CD4-positive, alpha-beta T cell (primary cell): ENCODE measurements around the gene QDPR. TPM values are rescaled to one million over a fixed set of nuclear protein-coding genes. Genes with fewer than 3 reads are reported as not detected.

Experiments used
- ATAC-seq: fragments of 200-7000 bp; cut with Tn5 transposase; one replicate; pipeline ENCODE4 v1.10.0; 2022; ENCODE audit warnings: mild to moderate bottlenecking; ENCODE audit not compliant: poor library complexity
- CTCF ChIA-PET: fragments of 350-600 bp; sonication (Branson Sonifier 250); formaldehyde crosslinking; loops from one replicate; lab custom pipeline; 2021; ENCODE audit warnings: antibody characterized with exemption, inconsistent platforms; lab: Charles Lee
- POLR2A ChIA-PET: fragments of 350-600 bp; sonication (Branson Sonifier 250); formaldehyde crosslinking; loops from one replicate; lab custom pipeline; 2021; ENCODE audit warnings: antibody characterized with exemption, inconsistent platforms; lab: Charles Lee
- DNase-seq, 14 experiments: peaks; one replicate each; pipeline ENCODE4 v3.0.0-alpha.2; 2013 to 2020; ENCODE audit warnings: mixed read lengths in 2 of 14
- H3K27ac ChIP-seq, 2 donors: one replicate each; pipeline versions ENCODE4 v1.5.1 to v1.7.0; 2013; ENCODE audit warnings: low read length in 2 of 2, low read depth in 1 of 2, mild to moderate bottlenecking in 1 of 2
- H3K27me3 ChIP-seq, 2 experiments: 1 replicate in 1 of 2; 2 replicates in 1 of 2; pipeline versions ENCODE4 v1.6.1 to v1.7.0; 2013; ENCODE audit warnings: low read length in 2 of 2, control low read depth in 1 of 2, mild to moderate bottlenecking in 1 of 2, moderate library complexity in 1 of 2; ENCODE audit not compliant: insufficient read depth in 2 of 2, control insufficient read depth in 1 of 2
- H3K36me3 ChIP-seq: one replicate; pipeline ENCODE4 v1.6.1; 2013; ENCODE audit warnings: low read length, control low read depth; ENCODE audit not compliant: insufficient read depth
- H3K4me1 ChIP-seq: one replicate; pipeline ENCODE4 v1.6.1; 2013; ENCODE audit warnings: low read length, control low read depth; ENCODE audit not compliant: insufficient read depth
- H3K4me3 ChIP-seq: one replicate; pipeline ENCODE4 v1.5.1; 2013; ENCODE audit warnings: mild to moderate bottlenecking, low read length, moderate library complexity
- H3K9me3 ChIP-seq, 2 experiments: 1 replicate in 1 of 2; 2 replicates in 1 of 2; pipeline versions ENCODE4 v1.6.1 to v1.7.0; 2013; ENCODE audit warnings: low read length in 2 of 2, mild to moderate bottlenecking in 2 of 2, control low read depth in 1 of 2, moderate library complexity in 1 of 2; ENCODE audit not compliant: control insufficient read depth in 1 of 2, insufficient read depth in 1 of 2
- H3K27ac Mint-ChIP-seq: one replicate; pipeline ENCODE4 v1.8.0; 2020; ENCODE audit warnings: mixed read lengths
- H3K27me3 Mint-ChIP-seq: one replicate; pipeline ENCODE4 v1.8.0; 2021; ENCODE audit warnings: mixed read lengths
- H3K36me3 Mint-ChIP-seq: one replicate; pipeline ENCODE4 v1.8.0; 2021; ENCODE audit warnings: low read depth, mixed read lengths
- H3K4me1 Mint-ChIP-seq: one replicate; pipeline ENCODE4 v1.8.0; 2021; ENCODE audit warnings: low read depth, mixed read lengths
- H3K4me3 Mint-ChIP-seq: one replicate; pipeline ENCODE4 v1.8.0; 2020; ENCODE audit warnings: mild to moderate bottlenecking, mixed read lengths
- H3K9me3 Mint-ChIP-seq: one replicate; pipeline ENCODE4 v1.8.0; 2020; ENCODE audit warnings: mixed read lengths
- intact Hi-C, 2 experiments: fragments of 100-400 bp; cut with DNase I in 1 of 2; cut with micrococcal nuclease in 1 of 2; formaldehyde crosslinking; loops; one replicate each; pipeline versions ENCODE4 v1.15.1 to v1.9.0; 2023 to 2025; cut with DNase I, micrococcal nuclease
- total RNA-seq, 174 experiments: library from RNA in 2 of 174; stranded (reverse) in 2 of 174; gene quantifications; one replicate each; pipeline ENCODE4 v1.2.3 and lab custom pipeline; 2021 to 2026
- TF ChIP-seq, protein P1 (sequence below): fragments of 200-600 bp; IDR thresholded peaks from one replicate; pipeline ENCODE4 v1.8.0; 2022; ENCODE audit warnings: antibody characterized with exemption, mild to moderate bottlenecking

Gene QDPR
- total RNA-seq, 2 experiments from 2014 or later: 15.3 to 15.7 TPM

DNA sequence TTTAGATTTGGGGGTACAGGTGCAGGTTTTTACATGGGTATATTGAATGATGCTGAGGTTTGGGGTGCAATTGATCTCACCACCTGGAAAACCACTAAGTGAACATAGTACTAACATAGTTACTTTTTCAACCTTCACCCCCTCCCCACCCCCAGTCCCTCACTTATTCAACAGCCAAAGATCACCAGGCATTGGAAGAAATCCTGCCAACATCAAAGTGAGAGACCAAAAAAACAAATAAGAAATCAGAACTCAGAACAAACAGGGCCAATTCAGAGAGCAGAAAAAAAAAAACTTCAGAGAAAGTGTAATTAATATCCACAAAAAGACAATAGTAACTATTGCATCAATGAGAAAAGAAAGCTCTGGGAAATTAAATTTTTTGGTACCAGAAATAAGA, 44.6 kb upstream of the QDPR start:
- Histone ChIP-seq H3K27me3 (peaks cover 0 to 3% of the 10 kb centered on the region in 2 experiments), H3K4me1 (no peaks in the 10 kb centered on the region), H3K27ac (no peak overlapping the region), H3K36me3 (no peaks in the 10 kb centered on the region), H3K4me3 (no peak overlapping the region), H3K9me3 (no peaks in the 10 kb centered on the region)
- POLR2A ChIA-PET: no interaction called here
- CTCF ChIA-PET: interaction anchor here (0.7 kb wide), 1 partner anchor 19 kb away, joined by 3 read pairs; no protein-coding TSS in a partner anchor
- no peaks in the 10 kb centered on the region for H3K36me3 Mint-ChIP-seq
- TF ChIP-seq, protein P1, sequence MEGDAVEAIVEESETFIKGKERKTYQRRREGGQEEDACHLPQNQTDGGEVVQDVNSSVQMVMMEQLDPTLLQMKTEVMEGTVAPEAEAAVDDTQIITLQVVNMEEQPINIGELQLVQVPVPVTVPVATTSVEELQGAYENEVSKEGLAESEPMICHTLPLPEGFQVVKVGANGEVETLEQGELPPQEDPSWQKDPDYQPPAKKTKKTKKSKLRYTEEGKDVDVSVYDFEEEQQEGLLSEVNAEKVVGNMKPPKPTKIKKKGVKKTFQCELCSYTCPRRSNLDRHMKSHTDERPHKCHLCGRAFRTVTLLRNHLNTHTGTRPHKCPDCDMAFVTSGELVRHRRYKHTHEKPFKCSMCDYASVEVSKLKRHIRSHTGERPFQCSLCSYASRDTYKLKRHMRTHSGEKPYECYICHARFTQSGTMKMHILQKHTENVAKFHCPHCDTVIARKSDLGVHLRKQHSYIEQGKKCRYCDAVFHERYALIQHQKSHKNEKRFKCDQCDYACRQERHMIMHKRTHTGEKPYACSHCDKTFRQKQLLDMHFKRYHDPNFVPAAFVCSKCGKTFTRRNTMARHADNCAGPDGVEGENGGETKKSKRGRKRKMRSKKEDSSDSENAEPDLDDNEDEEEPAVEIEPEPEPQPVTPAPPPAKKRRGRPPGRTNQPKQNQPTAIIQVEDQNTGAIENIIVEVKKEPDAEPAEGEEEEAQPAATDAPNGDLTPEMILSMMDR: no peak
- H3K4me3 Mint-ChIP-seq: no peak overlapping the region
- peaks cover 19% of the 10 kb centered on the region for H3K27me3 Mint-ChIP-seq
- intact Hi-C loops: no loop called here
- H3K9me3 Mint-ChIP-seq: no peaks in the 10 kb centered on the region
- DNase-seq (no peak), ATAC-seq (no peak)
- H3K27ac Mint-ChIP-seq: no peak overlapping the region
- no peaks in the 10 kb centered on the region for H3K4me1 Mint-ChIP-seq

DNA sequence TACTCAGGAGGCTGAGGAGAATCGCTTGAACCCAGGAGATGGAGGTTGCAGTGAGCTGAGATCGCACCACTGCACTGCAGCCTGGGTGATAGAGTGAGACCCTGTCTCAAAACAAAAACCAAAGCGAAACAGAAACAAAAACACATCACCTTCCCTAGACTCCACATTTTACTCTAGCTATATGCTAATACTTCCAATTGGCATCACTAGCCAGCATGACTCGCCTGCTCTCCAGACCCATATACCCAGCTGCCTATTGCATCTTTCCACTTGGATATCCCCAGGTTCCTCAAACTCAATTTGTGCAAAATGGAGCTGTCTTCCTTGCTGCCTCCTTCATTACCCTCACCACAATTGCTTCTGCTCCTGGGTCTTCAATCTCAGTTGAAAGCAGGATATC, 42.7 kb upstream of the QDPR start:
- Mint-ChIP-seq H3K36me3 (no peaks in the 10 kb centered on the region), H3K27ac (no peak overlapping the region), H3K4me1 (no peaks in the 10 kb centered on the region), H3K9me3 (no peaks in the 10 kb centered on the region), H3K4me3 (no peak overlapping the region), H3K27me3 (peaks cover 19% of the 10 kb centered on the region)
- no peak for DNase-seq
- Histone ChIP-seq H3K27ac (no peak overlapping the region), H3K9me3 (no peaks in the 10 kb centered on the region), H3K36me3 (no peaks in the 10 kb centered on the region), H3K4me3 (no peak overlapping the region), H3K4me1 (no peaks in the 10 kb centered on the region), H3K27me3 (peaks cover 0 to 3% of the 10 kb centered on the region in 2 experiments)
- ChIA-PET POLR2A (no interaction called here), CTCF (no interaction called here)
- no peak for ATAC-seq
- TF ChIP-seq, protein P1: no peak
- intact Hi-C loops: loop anchor here in 1 of 2 experiments (2.0 kb wide), 1 partner anchor 20 kb away; no protein-coding TSS in a partner anchor

DNA sequence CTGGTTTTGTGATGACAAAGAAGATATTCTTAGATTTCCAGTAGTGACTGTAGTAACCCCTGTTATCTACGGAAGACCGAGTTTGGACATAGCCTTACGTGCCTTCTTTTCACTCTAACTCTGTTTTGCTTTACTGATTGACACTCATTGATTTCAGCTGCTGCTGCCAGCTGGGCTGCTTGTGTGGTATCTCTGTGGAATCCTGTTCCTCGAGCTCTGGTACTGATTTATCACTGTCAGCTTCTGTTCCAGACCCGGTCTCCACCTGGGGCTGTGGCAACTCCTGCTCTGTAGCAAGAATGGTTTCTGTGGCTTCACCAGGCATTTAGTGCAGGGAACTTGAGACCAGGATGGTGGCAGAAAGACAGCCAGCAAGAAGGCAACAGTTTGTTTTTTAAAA, 40.5 kb upstream of the QDPR start:
- H3K27me3 Mint-ChIP-seq: peaks cover 19% of the 10 kb centered on the region

More for the DNA sequence above, 40.5 kb upstream of the QDPR start:
- ATAC-seq (no peak), DNase-seq (peak in 1 of 14 experiments; percentile 4)
- Mint-ChIP-seq H3K4me1 (no peaks in the 10 kb centered on the region), H3K27ac (no peak overlapping the region), H3K36me3 (no peaks in the 10 kb centered on the region), H3K4me3 (no peak overlapping the region), H3K9me3 (no peaks in the 10 kb centered on the region)
- H3K27ac ChIP-seq: no peak overlapping the region
- ChIA-PET CTCF (no interaction called here), POLR2A (no interaction called here)
- H3K36me3 ChIP-seq: no peaks in the 10 kb centered on the region
- H3K9me3 ChIP-seq: no peaks in the 10 kb centered on the region
- H3K4me1 ChIP-seq: no peaks in the 10 kb centered on the region
- TF ChIP-seq, protein P1: no peak
- intact Hi-C loops: no loop called here
- H3K4me3 ChIP-seq: no peak overlapping the region
- peaks cover 0 to 3% of the 10 kb centered on the region in 2 experiments for H3K27me3 ChIP-seq
